H1 (cell line): ENCODE results near the gene KRT23. TPM values are rescaled to one million over a fixed set of nuclear protein-coding genes. Genes with fewer than 3 reads are reported as not detected.
A peak's percentile ranks its signal among the peaks of the same experiment; 100 is the strongest.

Source experiments
- CTCF ChIA-PET: fragments of 300-600 bp; sonication (Branson Sonifier 250); formaldehyde crosslinking; loops from one replicate; lab custom pipeline; 2021; ENCODE audit not compliant: partially characterized antibody; lab: Charles Lee
- POLR2A ChIA-PET: fragments of 300-600 bp; sonication (Branson Sonifier 250); formaldehyde crosslinking; loops from one replicate; lab custom pipeline; 2021; ENCODE audit warnings: inconsistent platforms; ENCODE audit not compliant: partially characterized antibody; lab: Charles Lee
- DNase-seq, 2 experiments: peaks; one replicate each; pipeline versions ENCODE4 v3.0.0 to v3.0.0-alpha.2; 2010 to 2022; ENCODE audit warnings: low spot score in 2 of 2, low read depth in 1 of 2, mixed read lengths in 1 of 2
- FAIRE-seq: peaks from 2 replicates; lab custom pipeline; 2011; peaks lifted over from hg19 to GRCh38; lab: Jason Lieb, UNC
- H2AFZ ChIP-seq: 2 replicates; pipeline ENCODE4 v1.8.1; 2012; ENCODE audit warnings: low read length, inconsistent platforms
- H2AK5ac ChIP-seq: 2 replicates; pipeline ENCODE4 v1.6.1; 2013; ENCODE audit warnings: low read depth, low read length
- H2BK120ac ChIP-seq: replicated peaks from 2 replicates; pipeline ENCODE3; 2013; ENCODE audit warnings: low read depth, low read length, inconsistent platforms
- H2BK12ac ChIP-seq: 2 replicates; pipeline ENCODE4 v1.6.1; 2013; ENCODE audit warnings: low read depth, low read length
- H2BK15ac ChIP-seq: 2 replicates; pipeline ENCODE4 v1.6.1; 2013; ENCODE audit warnings: low read length
- H2BK20ac ChIP-seq: 2 replicates; pipeline ENCODE4 v1.6.1; 2013; ENCODE audit warnings: low read length
- H2BK5ac ChIP-seq: 2 replicates; pipeline ENCODE4 v1.6.1; 2013; ENCODE audit warnings: low read depth, low read length
- H3K14ac ChIP-seq: 2 replicates; pipeline ENCODE4 v1.6.1; 2013; ENCODE audit warnings: inconsistent platforms; ENCODE audit not compliant: insufficient read length
- H3K18ac ChIP-seq: 2 replicates; pipeline ENCODE4 v1.6.1; 2013; ENCODE audit warnings: low read length; ENCODE audit errors: extremely low read depth
- H3K23ac ChIP-seq: 2 replicates; pipeline ENCODE4 v1.6.1; 2013; ENCODE audit warnings: inconsistent platforms; ENCODE audit not compliant: insufficient read length
- H3K23me2 ChIP-seq: 2 replicates; pipeline ENCODE4 v1.6.1; 2013; ENCODE audit warnings: low read depth, low read length
- H3K27ac ChIP-seq: 2 replicates; pipeline ENCODE4 v1.6.1; 2011; ENCODE audit warnings: low read depth, low read length, inconsistent platforms
- H3K27me3 ChIP-seq, 4 experiments: replicated peaks in 1 of 4; 1 replicate in 1 of 4; 2 replicates in 3 of 4; pipeline versions ENCODE4 v1.6.1 to v1.8.1; 2011 to 2013; ENCODE audit warnings: low read length in 3 of 4, mild to moderate bottlenecking in 3 of 4, inconsistent platforms in 2 of 4, mixed read lengths in 2 of 4, moderate library complexity in 1 of 4; ENCODE audit not compliant: control insufficient read depth in 3 of 4, insufficient read depth in 3 of 4; ENCODE audit errors: extremely low read depth in 1 of 4
- H3K36me3 ChIP-seq, 4 experiments: 2 replicates each; pipeline versions ENCODE4 v1.6.1 to v1.8.1; 2011 to 2013; ENCODE audit warnings: mild to moderate bottlenecking in 4 of 4, low read length in 3 of 4, moderate library complexity in 2 of 4, control low read depth in 1 of 4, inconsistent platforms in 1 of 4; ENCODE audit not compliant: insufficient read depth in 4 of 4, control insufficient read depth in 2 of 4
- H3K4ac ChIP-seq: replicated peaks from 2 replicates; pipeline ENCODE3; 2013; ENCODE audit warnings: low read length, low read depth, mixed read lengths, inconsistent platforms; ENCODE audit not compliant: insufficient read length
- H3K4me1 ChIP-seq, 4 experiments: replicated peaks in 1 of 4; 1 replicate in 1 of 4; 2 replicates in 3 of 4; pipeline versions ENCODE4 v1.6.1 to v1.8.1; 2011 to 2013; ENCODE audit warnings: low read length in 3 of 4, inconsistent platforms in 2 of 4, mixed read lengths in 1 of 4; ENCODE audit not compliant: insufficient read depth in 4 of 4, control insufficient read depth in 3 of 4
- H3K4me2 ChIP-seq, 2 experiments: 2 replicates each; pipeline versions ENCODE4 v1.6.1 to v1.8.1; 2011 to 2013; ENCODE audit warnings: low read depth in 2 of 2, low read length in 2 of 2, control low read depth in 1 of 2, inconsistent platforms in 1 of 2, mild to moderate bottlenecking in 1 of 2; ENCODE audit not compliant: insufficient read depth in 1 of 2
- H3K4me3 ChIP-seq, 4 experiments: fragments of 200-600, 300-600 bp in 1 of 4; sonication (generic), shearing (Covaris generic), sonication (Bioruptor Twin) in 1 of 4; 2 replicates each; pipeline versions ENCODE4 v1.5.1 to v1.8.1; 2011 to 2016; ENCODE audit warnings: low read length in 4 of 4, low read depth in 3 of 4, control low read depth in 2 of 4, inconsistent platforms in 2 of 4, mild to moderate bottlenecking in 2 of 4, mixed read lengths in 1 of 4, moderate library complexity in 1 of 4; ENCODE audit not compliant: insufficient read depth in 2 of 4; ENCODE audit errors: extremely low read depth in 1 of 4
- H3K56ac ChIP-seq: replicated peaks from 2 replicates; pipeline ENCODE3; 2013; ENCODE audit warnings: low read depth, mild to moderate bottlenecking, mixed read lengths, low read length, inconsistent platforms; ENCODE audit not compliant: insufficient read length
- H3K79me1 ChIP-seq: 2 replicates; pipeline ENCODE4 v1.6.1; 2013; ENCODE audit warnings: low read depth, low read length, control low read depth
- H3K79me2 ChIP-seq, 2 experiments: 2 replicates each; pipeline versions ENCODE4 v1.6.1 to v1.8.1; 2012 to 2013; ENCODE audit warnings: low read length in 2 of 2, mild to moderate bottlenecking in 2 of 2, inconsistent platforms in 1 of 2; ENCODE audit not compliant: insufficient read depth in 2 of 2, control insufficient read depth in 1 of 2
- H3K9ac ChIP-seq, 4 experiments: replicated peaks in 1 of 4; 1 replicate in 1 of 4; 2 replicates in 3 of 4; pipeline versions ENCODE4 v1.6.1 to v1.8.1; 2011 to 2013; ENCODE audit warnings: low read depth in 3 of 4, low read length in 3 of 4, control low read depth in 2 of 4, mild to moderate bottlenecking in 2 of 4, moderate library complexity in 2 of 4, inconsistent platforms in 1 of 4; ENCODE audit errors: extremely low read depth in 1 of 4
- H3K9me3 ChIP-seq, 2 experiments: 2 replicates each; pipeline versions ENCODE4 v1.6.1 to v1.8.1; 2012 to 2013; ENCODE audit warnings: mild to moderate bottlenecking in 2 of 2, moderate library complexity in 2 of 2, control low read depth in 1 of 2, inconsistent platforms in 1 of 2, low read depth in 1 of 2, low read length in 1 of 2, mixed read lengths in 1 of 2; ENCODE audit not compliant: insufficient read depth in 2 of 2
- H4K20me1 ChIP-seq, 2 experiments: replicated peaks in 1 of 2; 2 replicates each; pipeline versions ENCODE3 to v1.8.1; 2011 to 2013; ENCODE audit warnings: inconsistent platforms in 2 of 2, low read length in 2 of 2, mild to moderate bottlenecking in 1 of 2; ENCODE audit not compliant: insufficient read depth in 2 of 2, control insufficient read depth in 1 of 2
- H4K5ac ChIP-seq: 2 replicates; pipeline ENCODE4 v1.6.1; 2013; ENCODE audit warnings: low read length, low read depth, mixed read lengths, inconsistent platforms; ENCODE audit not compliant: insufficient read length
- H4K8ac ChIP-seq: 2 replicates; pipeline ENCODE4 v1.8.0; 2013; ENCODE audit warnings: mild to moderate bottlenecking, moderate library complexity, low read length, inconsistent platforms; ENCODE audit not compliant: insufficient read depth; ENCODE audit errors: extremely low read depth
- H4K91ac ChIP-seq: replicated peaks from 2 replicates; pipeline ENCODE3; 2013; ENCODE audit warnings: low read length, mixed read lengths, inconsistent platforms; ENCODE audit not compliant: insufficient read length
- ASH2L ChIP-seq: fragments of 200-600, 300-600 bp; sonication (generic); IDR thresholded peaks from one replicate; pipeline ENCODE4 v1.7.1; 2017; ENCODE audit warnings: low read length
- ATF2 ChIP-seq: IDR thresholded peaks from 2 replicates; pipeline ENCODE4 v1.6.1; 2012; ENCODE audit warnings: low read length, inconsistent platforms
- BRCA1 ChIP-seq: IDR thresholded peaks from 2 replicates; pipeline ENCODE4 v1.6.1; 2012; ENCODE audit warnings: low read depth, low read length, improper control_type of control experiment
- CTCF ChIP-seq, 3 experiments: IDR thresholded peaks; 1 replicate in 2 of 3; 2 replicates in 1 of 3; pipeline versions ENCODE4 v1.5.1 to v1.6.1; 2011; ENCODE audit warnings: low read length in 3 of 3, mild to moderate bottlenecking in 3 of 3, inconsistent platforms in 2 of 3, low read depth in 1 of 3, moderate library complexity in 1 of 3; ENCODE audit not compliant: insufficient read depth in 1 of 3; ENCODE audit errors: control extremely low read depth in 1 of 3
- GTF2F1 ChIP-seq: IDR thresholded peaks from 2 replicates; pipeline ENCODE4 v1.6.1; 2012; ENCODE audit warnings: low read depth, low read length, improper control_type of control experiment, borderline replicate concordance
- RAD21 ChIP-seq, 2 experiments: IDR thresholded peaks in 1 of 2; conservative IDR thresholded peaks in 1 of 2; 2 replicates each; pipeline ENCODE4 v1.6.1; 2011; ENCODE audit warnings: low read depth in 2 of 2, low read length in 2 of 2, improper control_type of control experiment in 1 of 2, inconsistent platforms in 1 of 2, mild to moderate bottlenecking in 1 of 2, moderate library complexity in 1 of 2
- RNF2 ChIP-seq: fragments of 200-900, 300-1000 bp; sonication (generic); IDR thresholded peaks from 2 replicates; pipeline ENCODE4 v1.7.1; 2016; ENCODE audit warnings: borderline replicate concordance, low read depth, mild to moderate bottlenecking, antibody characterized with exemption, low read length; ENCODE audit not compliant: poor library complexity, severe bottlenecking; ENCODE audit errors: missing control alignments
- SP2 ChIP-seq: IDR thresholded peaks from 2 replicates; pipeline ENCODE4 v1.6.1; 2012; ENCODE audit warnings: mild to moderate bottlenecking, low read length, inconsistent platforms
- TCF12 ChIP-seq: IDR thresholded peaks from 2 replicates; pipeline ENCODE4 v1.6.1; 2011; ENCODE audit warnings: low read depth, mild to moderate bottlenecking, low read length
- WGBS, 2 experiments: shearing (Covaris generic) in 1 of 2; methylation state at CpG; one replicate each; pipeline versions ENCODE4 v1.1.6 to v1.1.7; 2013 to 2015; ENCODE audit warnings: low lambda C conversion rate in 2 of 2, mixed read lengths in 2 of 2, inconsistent platforms in 1 of 2, low coverage in 1 of 2, missing lambda C conversion rate in 1 of 2; ENCODE audit not compliant: insufficient replicate concordance in 2 of 2, insufficient coverage in 1 of 2, insufficient read length in 1 of 2; ENCODE audit errors: extremely low coverage in 1 of 2, missing lambda C conversion rate in 1 of 2; 5-methylcytosine and 5-hydroxymethylcytosine counted together
- polyA plus RNA-seq, 7 experiments: library from polyadenylated mRNA; depleted of rRNA in 3 of 7; stranded (reverse) in 5 of 7; unstranded in 2 of 7; fragments of >200 nt in 5 of 7; fragments of 200-250 nt in 2 of 7; gene quantifications; 1 replicate in 5 of 7; 2 replicates in 1 of 7; 4 replicates in 1 of 7; pipeline versions ENCODE4 v1.2.1 to v1.2.3, GENCODE V29; 2011 to 2013; ENCODE audit warnings: missing spikeins in 2 of 7, mixed read lengths in 2 of 7
- total RNA-seq: library from RNA; stranded (reverse); fragmentation: NEBNext Ultra II Directional; extraction: Animal tissue kit (Norgen Biotek cat#: 25700); gene quantifications from 2 replicates; pipeline ENCODE4 v1.2.1, GENCODE V29; 2021

The KRT23 gene
- total and polyA plus RNA-seq, 2 of the 8 experiments (the other 6 are each of a cell fraction or from before 2014, with no cell fraction given): not detected

- no peak overlapping the region for H3K4me2 ChIP-seq
- FAIRE-seq: peak; percentile 79
- no peaks in the 10 kb centered on the region for H3K27me3 ChIP-seq
- H3K79me1 ChIP-seq: no peaks in the 10 kb centered on the region
- no peak overlapping the region for H3K56ac ChIP-seq
- no peak overlapping the region for H3K9ac ChIP-seq
- no peak overlapping the region for H2BK12ac ChIP-seq
- H3K14ac ChIP-seq: no peak overlapping the region
- WGBS, 2 experiments: 88% methylated on average over 1 of the region's 1 CpG; no CpG with 5 or more reads in 1 of the 2 experiments
- H4K8ac ChIP-seq: no peak overlapping the region
- H4K5ac ChIP-seq: no peak overlapping the region
- ChIA-PET POLR2A (no interaction called here), CTCF (interaction anchor here (0.7 to 5.0 kb wide), 14 partner anchors 9 to 85 kb away, joined by 3 to 34 read pairs (median 4); no protein-coding TSS in a partner anchor)
- H2AFZ ChIP-seq: peak overlapping the region; percentile 45; the same call in 1 of the 2 replicates
- no peak overlapping the region for H3K18ac ChIP-seq
- no peak overlapping the region for H3K27ac ChIP-seq
- no peaks in the 10 kb centered on the region for H3K36me3 ChIP-seq
- H2BK120ac ChIP-seq: no peak overlapping the region
- H4K20me1 ChIP-seq: no peaks in the 10 kb centered on the region
- no peak overlapping the region for H3K4ac ChIP-seq
- H3K9me3 ChIP-seq: no peaks in the 10 kb centered on the region
- H3K4me3 ChIP-seq: no peak overlapping the region
- no peaks in the 10 kb centered on the region for H3K4me1 ChIP-seq
- no peaks in the 10 kb centered on the region for H3K23me2 ChIP-seq
- H4K91ac ChIP-seq: no peak overlapping the region
- H3K23ac ChIP-seq: no peak overlapping the region
- no peak overlapping the region for H2AK5ac ChIP-seq
- no peak overlapping the region for H2BK20ac ChIP-seq
- H2BK15ac ChIP-seq: no peak overlapping the region
- DNase-seq: no peak
- no peaks in the 10 kb centered on the region for H3K79me2 ChIP-seq
- no peak overlapping the region for H2BK5ac ChIP-seq
- TF ChIP-seq ASH2L (no peak), BRCA1 (no peak), SP2 (no peak), TCF12 (no peak), RNF2 (no peak), RAD21 (IDR thresholded peaks at IDR 0.05 in 1 of 2, conservative IDR thresholded peaks at IDR 0.05 in 1 of 2; ENCODE audit: low read depth in 2 of 2, low read length in 2 of 2) (peak in 1 of 2 experiments; percentile 43; a peak in 2 of 4 replicates), CTCF (IDR thresholded peaks at IDR 0.05; ENCODE audit: control extremely low read depth in 1 of 3, insufficient read depth in 1 of 3, low read depth in 1 of 3, low read length in 3 of 3) (peak in 2 of 3 experiments; percentile 23 to 64; a peak in 2 of 4 replicates), GTF2F1 (no peak), ATF2 (no peak)
These were observed 26.4 kb upstream of the KRT23 start for GRCh38 chr17:40963838-40964237.
